ENCODE measurements around the gene JPT1.
"Not testable (repeated sequence)": the region's sequence is repeated elsewhere in the genome, so short reads cannot be mapped to it uniquely, and the experiment has no call there.

The JPT1 gene, protein sequence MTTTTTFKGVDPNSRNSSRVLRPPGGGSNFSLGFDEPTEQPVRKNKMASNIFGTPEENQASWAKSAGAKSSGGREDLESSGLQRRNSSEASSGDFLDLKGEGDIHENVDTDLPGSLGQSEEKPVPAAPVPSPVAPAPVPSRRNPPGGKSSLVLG

DNA sequence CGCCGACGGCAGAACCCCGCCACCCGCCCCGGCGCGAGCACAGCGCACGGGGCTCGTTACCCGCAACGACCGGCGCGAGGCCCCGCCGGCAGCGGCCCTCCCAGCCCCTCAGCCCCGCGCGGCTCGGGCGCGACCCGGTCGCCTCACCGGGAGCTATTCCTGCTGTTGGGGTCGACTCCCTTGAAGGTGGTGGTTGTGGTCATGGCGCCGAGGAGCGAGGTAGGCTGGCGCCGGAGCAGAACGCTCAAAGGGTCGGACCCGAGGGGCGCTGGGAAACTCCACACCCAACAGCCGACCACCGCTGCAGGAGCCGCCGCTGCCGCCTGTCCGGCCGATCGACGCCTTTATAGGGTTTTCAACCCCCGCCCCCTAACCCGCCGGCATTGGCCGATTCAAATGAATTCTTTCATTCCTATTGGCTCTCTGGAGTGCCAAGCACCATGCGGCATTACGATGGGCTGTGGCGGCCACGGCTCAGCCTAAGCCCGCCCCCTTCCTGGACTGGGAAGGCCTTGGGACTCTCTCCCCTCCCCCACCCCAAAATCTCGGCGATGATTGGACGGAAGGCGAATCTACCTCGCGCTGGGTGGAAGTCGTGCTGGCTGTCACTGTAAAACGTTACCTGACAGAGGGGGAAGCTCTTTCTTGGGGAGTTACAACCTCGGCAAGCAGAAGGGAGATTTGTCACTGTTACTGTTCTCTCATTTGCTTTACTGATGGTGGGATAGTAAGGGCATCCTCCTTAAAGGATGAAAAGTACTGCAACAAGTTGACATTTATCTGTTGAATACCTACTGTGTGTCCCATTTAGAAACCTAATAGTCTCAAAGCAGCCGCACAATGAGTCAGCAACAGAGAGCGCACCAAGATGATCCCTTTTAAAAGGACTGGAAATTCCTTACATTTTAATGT is at the start of gene JPT1:
TSS of gene JPT1 (minus strand) at position 318 of the 912 bp plus-strand sequence. CDS start at position 203, 115 bp downstream.
- DNase-seq = peak; percentile 97

DNA sequence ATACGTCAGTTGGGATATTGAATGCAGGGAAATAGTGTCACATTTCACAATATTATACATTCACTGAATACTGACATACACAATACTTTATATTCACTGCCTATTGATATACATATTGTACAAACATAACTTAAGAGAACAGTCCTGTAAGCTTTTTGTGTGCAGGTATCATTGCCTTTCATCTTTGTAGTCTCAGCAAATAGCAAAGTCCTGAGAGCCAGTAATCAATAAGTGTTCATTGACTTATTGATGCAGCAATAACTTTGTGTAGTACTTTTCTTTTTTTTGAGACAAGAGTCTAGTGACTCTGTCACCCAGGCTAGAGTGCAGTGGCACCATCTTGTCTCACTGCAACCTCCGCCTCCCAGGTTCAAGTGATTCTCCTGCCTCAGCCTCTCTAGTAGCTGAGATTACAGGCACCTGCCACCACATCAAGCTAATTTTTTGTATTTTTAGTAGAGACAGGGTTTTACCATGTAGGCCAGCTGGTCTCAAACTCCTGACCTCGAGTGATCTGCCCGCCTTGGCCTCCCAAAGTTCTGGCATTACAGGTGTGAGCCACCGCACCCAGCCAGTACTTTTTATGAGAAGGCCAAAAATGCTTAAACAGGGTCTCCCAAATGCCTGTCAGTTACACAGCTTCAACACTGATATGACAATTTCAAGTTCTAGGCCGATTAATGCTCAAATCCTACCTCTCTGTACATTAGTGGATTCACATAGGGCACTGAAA is 45.7 kb upstream of the JPT1 start:
- DNase-seq = no peak

DNA sequence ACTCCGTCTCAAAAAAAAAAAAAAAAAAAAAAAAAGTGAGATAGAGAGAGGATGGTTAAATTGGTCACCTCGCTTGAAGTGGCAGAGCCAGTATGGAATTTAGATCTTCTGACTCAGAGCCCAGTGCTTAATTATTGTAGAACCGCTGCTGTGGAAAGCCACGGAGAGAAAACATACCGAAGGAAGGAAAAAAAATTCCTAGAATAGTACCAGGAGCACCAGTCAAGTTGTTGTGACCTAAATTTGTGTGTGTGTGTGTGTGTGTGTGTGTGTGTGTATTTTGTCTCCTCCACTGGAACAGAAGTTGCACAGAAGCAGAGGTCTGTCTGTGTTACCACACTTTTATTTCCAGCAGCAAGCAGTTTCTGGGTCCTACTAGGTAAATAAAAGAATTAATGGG is 40.6 kb upstream of the JPT1 start:
- no peak for DNase-seq

DNA sequence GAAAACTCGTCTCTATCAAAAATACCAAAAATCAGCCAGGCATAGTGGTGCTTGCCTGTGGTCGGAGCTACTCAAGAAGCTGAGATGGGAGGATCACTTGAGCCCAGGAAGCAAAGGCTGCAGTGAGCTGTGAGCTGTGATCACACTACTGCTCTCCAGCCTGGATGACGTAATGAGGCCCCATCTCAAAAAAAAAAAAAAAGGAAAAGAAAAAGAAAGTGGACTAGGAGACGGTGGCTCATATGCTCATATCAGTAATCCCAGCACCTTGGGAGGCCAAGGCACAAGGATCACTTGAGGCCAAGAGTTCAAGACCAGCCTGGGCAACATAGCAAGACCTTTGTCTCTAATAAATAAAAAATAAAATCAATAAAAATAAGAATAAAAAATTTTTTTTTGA is 37.3 kb upstream of the JPT1 start:
- DNase-seq = no peak

DNA sequence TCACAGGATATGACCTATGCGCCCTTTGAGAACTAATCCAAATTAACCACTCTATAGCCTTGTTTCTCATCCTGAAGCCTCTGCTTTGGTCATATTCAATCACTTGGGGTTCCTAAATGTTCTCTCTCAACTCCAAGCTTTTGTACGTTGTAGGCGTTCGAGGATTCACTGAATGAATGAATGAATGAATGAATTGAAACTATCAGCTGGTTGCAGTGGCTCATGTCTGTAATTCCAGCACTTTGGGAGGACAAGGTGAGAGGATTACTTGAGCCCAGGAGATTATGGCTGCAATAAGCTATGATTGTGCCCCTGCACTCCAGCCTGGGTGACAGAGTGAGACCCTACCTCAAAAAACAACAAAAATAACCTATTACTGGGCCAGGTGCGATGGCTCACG is 34.3 kb upstream of the JPT1 start:
- DNase-seq = no peak

DNA sequence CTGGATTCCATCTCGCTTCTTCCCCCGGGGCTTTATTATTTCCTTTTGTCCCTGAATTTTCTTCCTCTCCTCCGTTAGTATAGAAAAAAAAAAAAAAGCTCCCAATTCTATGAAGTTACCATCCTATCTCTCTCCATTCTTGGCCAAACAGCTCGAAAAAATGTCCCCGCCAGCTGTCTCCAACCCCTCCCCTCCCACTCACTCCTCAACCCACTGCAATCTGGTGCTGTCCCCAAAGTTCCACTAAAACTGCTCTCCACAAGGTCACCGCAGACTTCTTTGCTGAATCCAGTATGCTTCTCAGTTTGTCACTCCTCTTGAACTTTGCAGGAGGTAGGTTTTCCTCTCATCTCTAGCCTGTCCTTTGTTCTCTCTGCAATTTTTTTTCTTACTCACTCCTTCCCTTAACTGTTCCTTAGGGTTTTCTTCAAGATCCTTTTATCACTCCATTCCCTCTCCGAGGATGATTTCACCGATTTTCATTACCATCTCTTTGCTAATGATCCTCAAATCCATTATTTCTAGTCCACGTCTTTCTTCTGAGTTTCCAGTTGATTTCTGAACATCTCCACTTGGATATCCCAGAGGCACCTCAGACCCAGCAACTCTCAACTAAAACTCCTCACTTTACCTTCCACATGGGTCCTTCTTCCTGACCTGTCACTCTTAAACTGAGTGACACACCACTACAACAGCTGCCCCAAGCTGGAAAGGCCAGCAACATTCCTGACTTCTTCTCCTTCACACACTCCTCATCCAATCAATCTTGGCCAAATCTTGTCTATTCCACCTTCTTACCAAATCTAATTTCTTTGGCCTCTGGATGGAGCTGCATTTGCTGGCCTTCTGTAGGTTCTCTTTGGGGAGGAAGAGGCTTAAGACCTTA is 29.9 kb upstream of the JPT1 start:
- no peak for DNase-seq

DNA sequence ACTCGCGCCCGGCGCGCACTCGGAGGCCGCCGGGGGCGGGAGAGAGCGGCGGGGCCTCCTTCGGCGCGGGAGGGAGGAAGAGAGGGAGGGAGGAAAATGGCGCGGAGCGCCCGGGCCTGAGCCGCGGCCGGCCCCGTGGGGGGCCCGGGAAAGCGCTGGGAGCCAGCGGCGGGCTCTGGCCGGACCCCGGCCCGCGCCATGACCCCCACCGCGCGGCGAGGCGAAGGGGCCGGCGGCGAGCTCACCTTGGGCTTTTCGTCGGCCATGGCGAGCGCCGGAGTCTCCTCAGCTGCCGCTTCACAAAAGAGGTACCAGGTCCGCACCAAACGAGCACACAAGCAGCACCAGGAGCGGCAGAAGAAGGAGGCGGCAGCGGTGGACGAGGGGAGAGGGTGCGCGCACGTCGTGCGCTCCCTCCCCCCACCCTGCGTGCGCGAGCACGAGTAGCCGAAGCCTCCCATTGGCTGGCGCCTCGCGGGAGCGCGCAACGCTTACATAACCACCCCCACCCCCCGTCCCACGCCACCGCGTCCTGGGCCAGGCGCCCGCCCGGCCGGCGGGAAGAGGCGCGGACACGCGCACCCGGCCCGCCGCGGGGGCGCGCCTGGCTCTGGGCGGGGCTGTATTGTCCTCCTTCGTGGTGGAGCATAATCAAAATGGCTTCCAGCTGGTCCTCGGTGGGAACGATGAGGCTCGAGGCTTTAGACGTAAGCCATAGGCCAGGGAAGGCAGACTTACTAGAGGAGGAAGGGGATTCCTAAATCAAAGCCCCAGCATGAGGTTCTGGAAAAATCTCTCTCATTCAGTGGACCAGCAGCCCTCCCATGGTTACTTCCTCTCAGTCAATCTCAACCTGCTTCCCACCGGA is 28.5 kb upstream of the JPT1 start, which contains the start of gene SUMO2:
TSS of gene SUMO2 (minus strand) at position 391 of the 868 bp plus-strand sequence. CDS start at position 266, 125 bp downstream.
- peak; percentile 97 for DNase-seq

DNA sequence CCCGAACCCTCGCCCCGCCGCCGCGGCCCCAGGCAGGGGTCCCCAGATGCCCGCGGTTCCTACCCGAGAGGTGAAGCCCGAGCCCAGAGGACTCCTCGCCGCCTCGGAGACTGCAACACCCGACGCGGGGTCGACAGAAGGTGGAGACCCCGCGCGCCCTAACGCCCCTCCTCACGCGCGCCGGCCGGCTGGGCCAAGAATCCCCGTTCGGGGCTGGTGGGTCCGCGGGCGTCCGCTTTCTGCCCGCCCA is 27.9 kb upstream of the JPT1 start:
- no peak for DNase-seq

DNA sequence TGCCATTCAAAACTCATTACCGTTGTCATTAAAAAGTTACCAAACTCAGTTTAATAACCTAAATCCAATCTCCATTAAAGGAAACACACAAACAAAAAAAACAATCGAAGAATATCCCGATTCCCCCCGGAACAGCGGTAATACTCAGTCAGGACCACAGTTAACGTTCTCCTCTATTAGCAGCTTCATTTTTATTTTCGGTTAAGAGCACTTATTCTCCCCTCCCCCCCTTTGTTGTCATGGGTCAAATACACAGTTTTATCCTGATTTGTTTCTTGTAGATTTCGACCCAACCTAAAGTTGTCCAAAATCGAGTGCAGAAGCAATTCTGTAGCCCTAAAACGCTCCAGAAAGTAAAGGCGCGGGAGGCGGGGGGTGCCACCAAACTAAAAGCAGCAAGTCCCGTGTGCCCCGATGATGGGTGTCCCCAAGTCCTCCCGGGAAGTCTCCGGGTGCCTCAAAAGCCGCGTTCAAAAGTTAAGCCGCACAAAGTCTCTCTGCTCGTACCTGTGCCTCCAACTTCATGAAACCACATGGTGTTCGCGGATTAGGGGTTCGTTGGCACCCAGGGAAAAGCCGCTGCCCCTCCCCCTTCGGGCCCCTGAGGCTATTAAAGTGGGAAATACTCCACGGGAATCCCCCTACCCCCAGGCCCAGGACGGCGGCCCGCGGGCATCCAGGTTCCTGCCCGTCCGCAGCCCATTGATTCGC is 27.5 kb upstream of the JPT1 start:
- DNase-seq = peak; percentile 58

DNA sequence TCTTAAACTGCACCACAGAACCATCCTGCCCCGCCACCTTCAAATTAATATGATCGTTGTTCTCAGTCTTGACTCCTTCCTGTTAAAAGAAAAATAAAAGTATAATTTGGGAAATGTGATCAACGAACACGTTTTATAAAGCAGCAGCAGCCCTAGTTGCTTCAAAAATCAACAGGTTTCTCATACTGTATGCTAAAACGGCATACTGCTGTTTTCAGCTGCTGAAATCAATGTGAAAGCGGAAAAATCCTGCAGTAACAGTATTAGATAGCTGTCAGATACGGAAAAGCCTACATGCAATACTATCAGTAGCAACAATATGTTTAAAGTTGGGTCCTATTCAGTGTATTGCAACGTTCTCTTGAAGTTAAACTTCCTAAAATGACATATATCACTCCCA is 26.8 kb upstream of the JPT1 start:
- no peak for DNase-seq

DNA sequence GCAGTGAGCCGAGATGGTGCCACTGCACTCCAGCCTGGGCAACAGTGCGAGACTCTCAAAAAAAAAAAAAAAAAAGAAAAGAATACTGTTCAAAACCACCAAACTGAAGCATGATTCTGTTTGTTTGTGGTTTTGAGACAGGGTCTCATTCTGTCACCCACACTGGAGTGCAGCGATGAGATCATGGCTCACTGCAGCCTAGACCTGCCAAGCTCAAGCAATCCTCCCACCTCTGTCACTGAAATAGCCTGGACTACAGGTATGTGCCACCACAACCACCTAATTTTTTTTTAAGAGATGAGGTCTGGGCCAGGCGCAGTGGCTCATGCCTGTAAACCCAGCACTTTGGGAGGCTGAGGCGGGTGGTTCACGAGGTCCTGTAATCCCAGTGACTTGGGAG is 24.1 kb upstream of the JPT1 start:
- DNase-seq = no peak

DNA sequence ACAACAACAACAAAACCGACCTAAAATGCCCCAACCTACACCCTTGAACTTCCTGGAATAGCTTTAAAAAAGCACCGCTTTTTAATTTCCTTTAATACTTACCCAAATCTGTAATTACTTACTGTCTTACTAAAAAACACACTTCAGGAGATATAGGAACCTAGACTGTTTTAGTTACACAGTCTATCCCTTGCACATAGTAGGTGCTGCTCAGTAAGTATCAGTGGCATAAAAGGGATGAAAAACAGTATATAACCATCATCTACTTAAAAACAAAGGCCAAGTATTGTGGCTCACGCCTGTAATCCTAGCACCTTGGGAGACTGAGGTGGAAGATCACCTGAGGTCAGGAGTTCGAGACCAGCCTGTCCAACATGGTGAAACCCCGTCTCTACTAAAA is 22.3 kb upstream of the JPT1 start:
- DNase-seq = no peak

DNA sequence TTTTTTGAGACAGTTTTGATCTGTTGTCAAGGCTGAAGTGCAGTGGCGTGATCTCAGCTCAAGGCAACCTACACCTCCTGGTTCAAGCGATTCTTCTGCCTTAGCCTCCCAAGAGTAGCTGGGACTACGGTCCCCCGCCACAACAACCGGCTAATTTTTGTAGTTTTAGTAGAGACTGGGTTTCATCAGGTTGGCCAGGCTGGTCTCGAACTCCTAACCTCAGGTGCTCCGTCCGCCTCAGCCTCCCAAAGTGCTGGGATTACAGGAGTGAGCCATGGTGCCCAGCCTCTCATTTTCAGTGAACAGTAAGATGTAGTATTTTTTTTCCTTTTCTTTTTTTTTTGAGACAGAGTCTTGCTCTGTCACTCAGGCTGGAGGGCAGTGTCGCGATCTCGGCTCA is 20.7 kb upstream of the JPT1 start:
- no peak for DNase-seq

DNA sequence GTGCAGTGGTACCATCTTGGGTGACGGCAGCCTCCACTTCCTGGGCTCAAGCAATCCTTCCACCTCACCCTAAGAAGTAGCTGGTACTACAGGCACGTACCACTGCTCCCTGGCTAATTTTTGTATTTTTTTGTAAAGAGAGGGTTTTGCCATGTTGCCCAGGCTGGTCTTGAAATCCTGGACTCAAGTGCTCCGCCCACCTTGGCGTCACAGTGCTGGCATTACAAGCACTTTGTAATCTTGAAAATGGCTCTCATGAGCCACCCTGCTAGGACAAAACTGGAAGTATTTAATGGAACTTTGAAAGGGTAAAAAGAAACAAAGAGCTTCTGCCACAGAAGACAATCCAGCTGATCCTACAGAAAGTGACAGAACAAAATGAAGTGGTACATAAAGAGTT is 19.2 kb upstream of the JPT1 start:
- no peak for DNase-seq

DNA sequence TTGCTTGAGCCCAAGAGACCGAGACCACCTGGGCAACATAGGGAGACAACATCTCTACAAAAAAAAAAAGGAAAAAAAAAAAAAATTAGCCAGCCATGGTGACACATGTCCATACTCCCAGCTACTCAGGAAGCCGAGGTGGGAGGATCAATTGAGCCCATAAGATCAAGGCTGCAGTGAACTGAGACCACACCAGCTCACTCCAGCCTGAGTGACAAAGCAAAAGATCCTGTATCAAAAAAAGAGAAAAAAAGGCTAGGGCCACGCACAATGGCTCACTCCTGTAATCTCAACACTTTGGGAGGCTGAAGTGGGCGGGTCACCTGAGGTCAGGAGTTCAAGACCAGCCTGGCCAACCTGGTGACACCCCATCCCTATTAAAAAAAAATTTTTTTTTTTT is 14.7 kb upstream of the JPT1 start:
- DNase-seq = no peak

DNA sequence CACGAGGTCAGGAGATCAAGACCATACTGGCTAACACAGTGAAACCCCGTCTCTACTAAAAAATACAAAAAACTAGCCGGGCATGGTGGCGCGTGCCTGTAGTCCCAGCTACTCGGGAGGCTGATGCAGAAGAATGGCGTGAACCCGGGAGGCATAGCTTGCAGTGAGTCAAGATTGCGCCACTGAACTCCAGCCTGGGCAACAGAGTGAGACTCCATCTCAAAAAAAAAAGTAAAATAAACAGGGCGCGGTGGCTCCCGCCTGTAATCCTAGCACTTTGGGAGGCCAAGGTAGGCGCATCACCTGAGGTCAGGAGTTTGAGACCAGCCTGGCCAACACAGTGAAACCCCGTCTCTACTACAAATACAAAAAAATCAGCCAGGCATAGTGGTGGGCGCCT is 10.3 kb upstream of the JPT1 start:
- DNase-seq = not testable (repeated sequence)

DNA sequence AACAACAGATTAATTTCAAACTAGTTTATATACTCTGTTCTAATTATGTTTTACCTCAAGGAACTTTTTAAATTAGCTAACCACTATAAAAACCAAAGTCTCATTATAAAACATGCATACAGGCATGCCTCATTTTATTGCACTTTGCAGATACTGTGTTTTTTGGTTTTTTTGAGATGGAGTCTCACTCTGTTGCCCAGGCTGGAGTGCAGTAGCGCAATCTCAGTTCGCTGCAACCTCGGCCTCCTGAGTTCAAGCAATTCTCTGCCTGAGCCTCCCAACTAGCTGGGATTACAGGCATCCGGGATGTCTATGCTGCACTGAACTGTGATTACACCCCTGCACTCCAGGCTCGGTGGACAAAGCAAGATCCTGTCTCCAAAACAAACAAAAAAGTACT is 8.8 kb upstream of the JPT1 start:
- no peak for DNase-seq

DNA sequence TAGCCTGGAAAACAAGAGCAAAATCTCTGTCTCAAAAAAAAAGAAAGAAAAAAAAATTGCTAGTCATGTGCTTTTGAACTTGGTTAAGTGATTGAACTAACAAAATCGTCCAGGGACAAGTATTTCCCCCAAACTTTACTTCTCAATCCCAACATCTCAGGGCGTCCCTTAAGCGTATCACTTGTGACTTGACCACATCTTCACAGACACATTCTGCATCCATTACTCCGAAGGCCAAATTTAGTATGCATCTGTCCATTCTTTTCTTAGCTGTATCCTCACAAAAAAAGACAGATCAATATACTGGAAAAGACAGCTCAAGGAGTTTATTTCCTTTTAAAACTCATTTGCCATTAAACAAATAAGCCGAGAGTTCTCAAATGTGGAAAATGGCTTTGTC is 5.9 kb upstream of the JPT1 start:
- no peak for DNase-seq

DNA sequence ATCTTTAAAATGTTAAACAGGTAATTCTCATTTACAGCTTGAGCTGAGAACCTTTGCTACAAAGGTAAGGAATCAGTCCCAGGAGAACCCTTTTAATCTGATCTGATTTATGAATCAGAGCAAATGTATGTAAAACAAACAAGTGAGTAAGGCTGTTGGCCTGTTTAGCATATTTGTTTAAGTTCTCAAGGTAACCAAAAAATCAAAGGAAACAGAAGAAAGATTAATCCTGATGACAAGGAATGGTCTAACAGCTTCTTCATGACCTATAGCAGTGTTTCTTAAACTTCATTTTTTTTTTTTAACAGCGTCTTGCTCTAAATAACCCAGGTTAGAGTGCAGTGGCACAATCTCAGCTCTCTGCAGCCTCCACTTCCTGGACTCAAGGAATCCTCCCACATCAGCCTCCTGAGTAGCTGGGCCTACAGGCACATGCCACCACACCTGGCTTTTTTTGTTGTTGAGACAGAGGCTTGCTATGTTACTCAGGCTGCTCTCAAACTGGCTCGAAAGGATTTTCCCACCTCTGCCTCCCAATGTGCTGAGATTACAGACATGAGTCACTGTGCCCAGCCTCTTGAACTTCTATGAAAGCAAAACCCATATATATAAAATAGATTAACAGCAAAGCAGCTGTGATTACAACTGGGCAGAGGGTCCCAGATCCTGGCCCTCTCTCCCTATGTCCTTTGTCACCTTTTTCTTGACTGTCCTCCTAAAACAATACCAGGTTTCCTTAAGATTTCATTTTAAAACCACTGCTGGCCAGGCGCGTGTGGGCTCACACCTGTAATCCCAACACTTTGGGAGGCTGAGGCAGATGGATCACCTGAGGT is 5.1 kb upstream of the JPT1 start:
- DNase-seq = no peak

DNA sequence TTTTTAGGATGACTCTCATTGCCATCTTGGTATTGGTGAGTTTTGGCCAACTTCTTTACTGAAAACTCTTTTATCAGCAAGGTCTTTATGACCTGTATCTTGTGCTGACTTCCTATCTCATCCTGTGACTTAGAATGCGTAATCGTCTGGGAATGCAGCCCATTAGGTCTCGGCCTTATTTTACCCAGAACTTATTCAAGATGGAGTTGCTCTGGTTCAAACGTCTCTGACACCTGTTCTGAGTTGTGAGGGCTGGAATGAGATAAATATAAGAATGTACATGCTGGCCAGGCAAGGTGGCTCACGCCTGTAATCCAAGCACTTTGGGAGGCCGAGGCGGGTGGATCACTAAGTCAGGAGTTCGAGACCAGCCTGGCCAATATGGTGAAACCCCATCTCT is 4.2 kb upstream of the JPT1 start:
- DNase-seq = not testable (repeated sequence)

All from stimulated activated CD8-positive, alpha-beta memory T cell treated with anti-CD3 and anti-CD28 coated beads, Interleukin-4, amount 100 ng/mL, for 48 hours (primary cell).